ENCODE results near the gene TSEN54. TPM values are rescaled to one million over a fixed set of nuclear protein-coding genes. Genes with fewer than 3 reads are reported as not detected.

TSEN54 gene
- total RNA-seq, 1 experiment from 2014 or later, result 44.5 TPM

DNA sequence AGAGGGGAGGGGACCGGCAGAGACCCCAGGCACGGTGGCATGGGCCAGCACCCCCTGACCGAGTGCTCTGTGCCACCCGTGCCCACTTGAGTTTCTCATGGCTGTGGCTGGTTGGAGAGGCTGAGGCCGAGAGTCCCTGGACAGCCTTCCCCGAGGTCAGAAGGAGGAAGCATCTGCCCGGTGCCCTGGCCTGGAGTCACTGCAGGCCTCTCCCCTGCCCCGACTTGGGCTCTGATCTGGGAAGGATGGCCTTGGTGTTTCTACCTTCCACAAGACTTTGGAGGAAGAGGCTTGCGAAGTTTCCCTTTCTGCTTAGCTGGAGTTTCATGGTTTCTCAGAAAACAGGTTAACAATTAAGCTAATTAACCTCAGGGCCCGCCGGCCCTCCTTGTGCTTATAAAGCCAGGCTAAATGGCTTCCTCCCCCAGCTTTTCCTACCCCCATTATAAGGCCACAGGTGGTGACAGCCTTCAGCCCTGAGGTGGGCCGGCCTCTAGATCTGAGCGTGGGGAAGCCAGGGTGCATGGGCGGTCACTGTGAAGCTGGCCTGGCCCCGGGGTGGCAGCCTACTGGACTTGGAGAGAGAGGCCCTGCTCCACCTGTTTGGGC is 26.5 kb downstream of the TSEN54 start:
- Histone ChIP-seq H3K56ac (ENCODE audit: insufficient read length, low read depth, low read length) (no peak overlapping the region), H3K23ac (ENCODE audit: insufficient read length, low read depth, low read length) (no peak overlapping the region), H4K91ac (ENCODE audit: insufficient read length, low read depth, low read length) (no peak overlapping the region), H3K18ac (ENCODE audit: insufficient read length, low read depth, low read length) (no peak overlapping the region), H3K27ac (ENCODE audit: insufficient read length, low read depth, low read length) (no peak overlapping the region), H4K20me1 (ENCODE audit: control insufficient read depth, insufficient read depth, insufficient read length) (no peaks in the 10 kb centered on the region), H3K23me2 (ENCODE audit: insufficient read length, low read depth, low read length, poor library complexity, severe bottlenecking) (no peaks in the 10 kb centered on the region), H3K79me1 (ENCODE audit: insufficient read depth, low read depth, low read length, poor library complexity, severe bottlenecking) (no peaks in the 10 kb centered on the region), H2BK20ac (ENCODE audit: low read depth, low read length, poor library complexity, severe bottlenecking) (no peak overlapping the region), H3K14ac (ENCODE audit: insufficient read depth, low read length) (no peak overlapping the region; the same call in 1 of the 2 replicates), H3K4ac (ENCODE audit: low read depth, low read length) (no peak overlapping the region), H2BK5ac (ENCODE audit: insufficient read length, low read length) (no peak overlapping the region), H3K4me2 (ENCODE audit: insufficient read depth, insufficient read length, low read length) (no peak overlapping the region), H3K27me3 (ENCODE audit: insufficient read depth, low read length) (no peaks in the 10 kb centered on the region), H2AFZ (ENCODE audit: low read length) (no peak overlapping the region), H3T11ph (ENCODE audit: low read length) (no peak overlapping the region), H3K4me1 (ENCODE audit: insufficient read depth, low read length) (no peaks in the 10 kb centered on the region), H4K8ac (replicated peaks; ENCODE audit: insufficient read length, low read depth, low read length) (no peak overlapping the region), H2AK5ac (ENCODE audit: insufficient read length, low read length) (no peak overlapping the region), H3K79me2 (ENCODE audit: insufficient read depth, low read length) (no peaks in the 10 kb centered on the region), H3K9ac (ENCODE audit: extremely low read depth, insufficient read length, low read length) (no peak overlapping the region), H3K9me3 (ENCODE audit: control insufficient read depth, low read depth, low read length) (no peaks in the 10 kb centered on the region), H2BK15ac (ENCODE audit: low read depth, low read length) (no peak overlapping the region), H2BK12ac (ENCODE audit: insufficient read length, low read depth, low read length) (no peak overlapping the region), H2BK120ac (ENCODE audit: low read depth, low read length, poor library complexity, severe bottlenecking) (no peak overlapping the region), H4K5ac (ENCODE audit: insufficient read length, low read depth, low read length) (no peak overlapping the region)
- H3K27ac Mint-ChIP-seq, result 0 out of 7 replicates have a peak overlapping the region, but pooled peaks of 1 of the 3 experiments have one; percentile 46
- H3K4me1 Mint-ChIP-seq, result peaks cover 20 to 21% of the 10 kb centered on the region in 2 experiments
- no CpG with 5 or more reads among the region's 15 CpGs for WGBS (ENCODE audit: extremely low coverage, insufficient read length, low lambda C conversion rate)
- no peaks in the 10 kb centered on the region for H3K9me3 Mint-ChIP-seq
- no peak for DNase-seq
- peaks cover 0 to 22% (median 4%) of the 10 kb centered on the region in 3 experiments; a peak in 3 of 7 replicates for H3K36me3 Mint-ChIP-seq (ENCODE audit: insufficient read depth in 1 of 3, low read depth in 3 of 3)
- TF ChIP-seq CTCF (conservative IDR thresholded peaks at IDR 0.05), result no peak
- no peak overlapping the region for H3K4me3 Mint-ChIP-seq
- no peaks in the 10 kb centered on the region for H3K27me3 Mint-ChIP-seq (ENCODE audit: low read depth)

Data from H9 (cell line).